GM12891 (cell line): Measurements from ENCODE around the gene PPM1F.
A peak's percentile ranks its signal among the peaks of the same experiment; 100 is the strongest.
"Not testable (repeated sequence)": the region's sequence is repeated elsewhere in the genome, so short reads cannot be mapped to it uniquely, and the experiment has no call there.

ENCODE experiments used
- DNase-seq: peaks from one replicate; pipeline ENCODE4 v3.0.0; 2011; ENCODE audit warnings: low spot score; ENCODE audit not compliant: insufficient read length
- FAIRE-seq: peaks from 2 replicates; lab custom pipeline; 2011; peaks lifted over from hg19 to GRCh38; lab: Jason Lieb, UNC
- PAX5 ChIP-seq: IDR thresholded peaks from 2 replicates; pipeline ENCODE4 v1.6.1; 2011; ENCODE audit warnings: low read length, moderate library complexity, mild to moderate bottlenecking; ENCODE audit not compliant: insufficient read depth, severe bottlenecking
- POLR2A ChIP-seq: IDR thresholded peaks from 2 replicates; pipeline ENCODE4 v1.6.1; 2011; ENCODE audit warnings: low read depth, low read length, control low read depth
- POLR2AphosphoS5 ChIP-seq: IDR thresholded peaks from 2 replicates; pipeline ENCODE4 v1.6.1; 2011; ENCODE audit warnings: low read depth, low read length, control low read depth
- POU2F2 ChIP-seq: IDR thresholded peaks from 2 replicates; pipeline ENCODE4 v1.6.1; 2011; ENCODE audit warnings: low read depth, mild to moderate bottlenecking, control low read depth, low read length, moderate library complexity
- SPI1 ChIP-seq: IDR thresholded peaks from 2 replicates; pipeline ENCODE4 v1.6.1; 2011; ENCODE audit warnings: low read depth, low read length, control low read depth
- TAF1 ChIP-seq: IDR thresholded peaks from 2 replicates; pipeline ENCODE4 v1.6.1; 2011; ENCODE audit warnings: low read depth, low read length, control low read depth

PPM1F gene

GRCh38 chr22:21915624-21916308, 36.9 kb downstream of the PPM1F start:
- DNase-seq: no peak
- TF ChIP-seq TAF1: no peak
- no peak for TF ChIP-seq SPI1
- no peak for TF ChIP-seq POU2F2
- no peak for TF ChIP-seq PAX5
- TF ChIP-seq POLR2AphosphoS5: no peak
- TF ChIP-seq POLR2A: no peak
- FAIRE-seq: no peak

GRCh38 chr22:21914033-21914642, 38.5 kb downstream of the PPM1F start:
- DNase-seq, FAIRE-seq: not testable (repeated sequence)

- not testable (repeated sequence) for DNase-seq, FAIRE-seq
Observed at GRCh38 chr22:21910367-21910766, 42.3 kb downstream of the PPM1F start.

- DNase-seq (no peak), FAIRE-seq (no peak)
- TF ChIP-seq SPI1 (no peak), TAF1 (no peak), POLR2AphosphoS5 (no peak), POLR2A (no peak), POU2F2 (no peak), PAX5 (no peak)
Observed at GRCh38 chr22:21909871-21910270, 42.8 kb downstream of the PPM1F start.

GRCh38 chr22:21907638-21908522, 44.8 kb downstream of the PPM1F start:
- FAIRE-seq: no peak
- TF ChIP-seq TAF1: no peak
- TF ChIP-seq POU2F2: no peak
- TF ChIP-seq POLR2A: no peak
- no peak for TF ChIP-seq SPI1
- TF ChIP-seq PAX5: no peak
- no peak for TF ChIP-seq POLR2AphosphoS5

GRCh38 chr22:21905234-21905633, 47.4 kb downstream of the PPM1F start:
- not testable (repeated sequence) for FAIRE-seq

More at GRCh38 chr22:21907638-21908522, 44.8 kb downstream of the PPM1F start:
- DNase-seq: no peak

GRCh38 chr22:21904250-21904789, 48.3 kb downstream of the PPM1F start:
- FAIRE-seq (no peak), DNase-seq (no peak)
- TF ChIP-seq SPI1 (no peak), PAX5 (no peak), POU2F2 (no peak), POLR2AphosphoS5 (no peak), POLR2A (no peak), TAF1 (no peak)

More at GRCh38 chr22:21905234-21905633, 47.4 kb downstream of the PPM1F start:
- DNase-seq: not testable (repeated sequence)

- TF ChIP-seq TAF1 (no peak), POLR2AphosphoS5 (no peak), POU2F2 (no peak), PAX5 (no peak), SPI1 (no peak)
- DNase-seq: no peak
- no peak for FAIRE-seq
Observed at GRCh38 chr22:21903283-21903682, 49.4 kb downstream of the PPM1F start.

- peak; percentile 24 for DNase-seq
- no peak for TF ChIP-seq TAF1
- no peak for TF ChIP-seq SPI1
- no peak for TF ChIP-seq POLR2A
- no peak for TF ChIP-seq PAX5
- TF ChIP-seq POLR2AphosphoS5: no peak
- TF ChIP-seq POU2F2: no peak
- FAIRE-seq: no peak
Observed at GRCh38 chr22:21902296-21903087, 50.2 kb downstream of the PPM1F start.
